CD4-positive, alpha-beta T cell treated with Interferon alpha-2 for 1 hour (primary cell): ENCODE results near the gene KIF18A.
"Not testable (repeated sequence)": the region's sequence is repeated elsewhere in the genome, so short reads cannot be mapped to it uniquely, and the experiment has no call there.

ENCODE experiments used
- DNase-seq, 2 donors: peaks; one replicate each; pipeline ENCODE4 v3.0.0-alpha.2; 2020 to 2022

Gene KIF18A

DNA sequence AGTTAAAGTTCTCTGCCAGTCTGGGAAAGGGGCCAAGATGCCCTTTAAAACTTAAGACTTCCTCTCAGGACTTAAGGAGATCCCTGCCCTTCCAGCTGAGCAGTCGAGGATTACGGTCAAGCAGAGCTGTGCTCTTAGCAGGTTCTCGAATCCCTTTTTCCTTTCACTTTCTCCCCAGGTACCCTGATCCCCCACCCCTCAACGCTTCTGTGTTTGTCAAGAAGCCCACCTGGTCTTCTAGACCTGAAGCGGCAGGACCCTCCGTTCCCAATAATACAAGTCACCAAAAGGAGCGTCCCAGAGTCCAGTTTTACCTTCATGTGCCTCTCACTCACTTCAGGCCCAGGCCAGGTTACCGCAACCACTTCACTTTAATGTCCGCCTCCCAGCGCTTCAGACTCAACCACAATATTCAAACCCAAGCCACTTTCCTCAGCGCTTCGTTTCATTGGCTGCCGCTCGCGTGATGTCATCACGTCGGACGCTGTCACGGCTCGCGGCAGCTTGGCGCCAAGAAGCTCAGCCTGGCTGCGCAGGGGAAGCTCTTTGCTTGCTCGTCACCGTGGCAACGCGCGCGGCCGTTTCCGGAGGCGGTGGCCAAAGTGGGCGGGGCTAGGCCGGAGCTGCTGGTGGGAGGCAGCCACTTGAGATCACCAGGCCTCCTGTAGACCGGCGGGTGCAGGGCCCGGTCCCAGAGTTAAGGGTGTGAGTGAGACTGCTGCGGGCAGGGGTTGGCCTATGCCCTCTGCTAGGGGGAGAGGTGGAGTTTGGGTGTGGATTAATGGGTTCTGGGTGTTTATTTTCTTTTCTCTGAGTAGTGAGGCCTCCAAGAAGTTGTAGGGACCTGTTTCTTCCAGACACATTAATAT is at the start of gene KIF18A, which contains the start of gene METTL15:
Gene KIF18A, minus strand, starts transcription at position 407 of the 869 bp plus-strand sequence. CDS start 10,209 bp downstream, outside the sequence.
Gene METTL15, plus strand, starts transcription at position 639 of the 869 bp plus-strand sequence. CDS start 4,947 bp downstream, outside the sequence.
- peak; percentile 98 for DNase-seq

DNA sequence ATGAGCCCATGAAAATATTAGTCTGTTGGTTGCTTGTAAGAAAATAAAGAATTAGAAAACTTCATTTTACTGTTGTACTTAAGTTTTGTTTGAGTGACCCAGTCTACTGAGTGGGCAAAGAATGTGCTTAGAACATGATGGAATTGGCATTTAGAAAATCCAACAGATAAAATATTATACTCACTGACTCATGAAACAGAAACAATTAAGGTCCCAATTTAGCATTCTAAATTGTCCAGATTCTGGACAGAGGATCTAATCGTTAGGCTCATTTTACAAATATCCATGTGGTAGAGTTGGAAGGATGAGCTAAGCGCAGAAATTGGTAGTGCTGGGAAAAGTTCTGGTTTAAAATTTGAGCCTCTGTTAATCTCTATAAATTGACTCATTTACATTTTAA is 45.6 kb upstream of the KIF18A start:
- DNase-seq, result no peak

- DNase-seq, result no peak
Observed at GRCh38 chr11:28152743-28153142, 44.8 kb upstream of the KIF18A start.

- no peak for DNase-seq
Observed at GRCh38 chr11:28146123-28146751, 38.3 kb upstream of the KIF18A start.

DNA sequence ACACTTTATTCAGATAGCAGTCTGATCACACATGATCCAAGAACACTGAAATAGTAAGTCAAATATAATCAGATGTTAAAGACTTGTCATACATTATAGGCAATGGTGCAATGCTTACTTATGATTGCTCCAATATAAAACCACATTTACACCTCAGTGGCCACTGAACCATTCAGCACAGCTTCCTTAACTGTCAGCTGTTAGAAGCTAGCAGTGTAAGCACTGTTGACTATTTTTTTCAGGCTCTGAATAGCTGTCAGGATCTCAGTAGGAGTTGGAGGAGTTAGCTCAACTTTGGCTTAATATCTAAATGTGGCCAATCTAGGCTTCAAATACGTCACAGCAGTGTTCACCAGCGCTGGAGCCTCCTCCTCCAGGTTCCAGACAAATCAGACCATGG is 36.9 kb upstream of the KIF18A start:
- no peak for DNase-seq

- no peak for DNase-seq
Observed at GRCh38 chr11:28142724-28143123, 34.8 kb upstream of the KIF18A start.

GRCh38 chr11:28140689-28141455 is 32.9 kb upstream of the KIF18A start:
- DNase-seq, result no peak

DNA sequence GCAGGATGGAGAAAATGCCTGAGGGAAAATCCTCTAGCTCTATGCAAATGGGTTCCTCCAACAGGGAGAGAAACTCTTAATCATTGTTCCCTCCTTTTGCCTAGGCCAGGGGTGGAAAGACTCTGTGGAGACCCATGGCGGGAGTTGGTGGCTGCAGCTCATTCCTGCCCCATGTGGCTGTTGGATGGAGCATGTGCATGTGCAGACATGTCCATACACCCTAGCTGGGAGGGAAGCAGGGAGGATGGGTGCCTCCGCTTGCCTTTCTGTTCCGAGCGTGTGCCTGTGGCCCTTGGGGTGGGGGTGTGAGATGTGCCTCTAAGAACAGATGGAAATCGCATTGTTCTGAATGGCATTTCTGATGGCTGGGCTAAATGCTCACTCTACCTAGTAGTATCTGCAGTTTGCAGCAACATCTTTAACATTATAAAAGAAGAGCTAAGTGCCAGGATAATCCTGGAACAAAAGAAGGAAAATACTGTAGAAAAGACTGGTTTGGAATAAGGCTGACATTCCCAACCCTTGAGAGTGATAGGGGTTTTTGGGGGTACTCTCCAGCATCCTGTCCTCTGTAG is 32.0 kb upstream of the KIF18A start:
- DNase-seq, result no peak

DNA sequence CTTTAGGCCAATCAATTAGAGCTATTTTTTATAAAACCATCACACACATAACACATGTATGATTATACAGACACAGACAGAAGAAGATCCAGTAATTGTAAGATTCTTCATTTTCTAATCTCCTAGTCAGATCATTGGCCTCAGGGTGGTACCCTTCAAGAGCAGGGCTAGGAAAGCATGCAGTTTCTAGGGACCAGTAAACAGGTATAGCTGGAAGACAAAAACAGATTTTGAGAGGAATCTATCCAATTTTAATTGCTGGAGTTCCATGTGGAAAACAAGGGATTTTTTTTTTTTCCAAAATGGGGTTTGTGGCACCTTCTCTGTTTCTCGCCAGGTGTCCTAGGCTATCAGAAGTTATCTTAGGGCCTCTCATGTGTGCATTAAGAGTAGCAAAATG is 29.9 kb upstream of the KIF18A start:
- DNase-seq, result no peak

DNA sequence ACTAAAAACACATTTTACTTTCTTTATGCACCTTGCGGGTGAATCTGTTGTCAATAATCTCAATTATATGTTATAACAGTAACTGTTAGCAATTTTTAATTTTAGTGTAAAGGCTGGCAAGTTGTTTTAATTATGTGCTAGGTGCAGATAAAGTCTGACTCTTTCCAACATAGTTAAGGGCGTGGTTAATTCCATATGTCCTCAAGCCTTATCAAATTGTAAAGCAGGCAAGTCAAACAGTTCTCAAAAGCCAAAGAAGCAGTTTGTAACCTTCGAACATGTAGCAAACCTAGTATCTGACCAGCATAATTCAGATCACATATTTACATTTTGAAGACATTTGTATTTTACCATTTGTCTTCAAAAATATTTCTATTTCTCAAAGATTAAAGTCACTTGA is 29.4 kb upstream of the KIF18A start:
- DNase-seq, result no peak

- DNase-seq, result not testable (repeated sequence)
Observed at GRCh38 chr11:28136157-28136556, 28.2 kb upstream of the KIF18A start.

DNA sequence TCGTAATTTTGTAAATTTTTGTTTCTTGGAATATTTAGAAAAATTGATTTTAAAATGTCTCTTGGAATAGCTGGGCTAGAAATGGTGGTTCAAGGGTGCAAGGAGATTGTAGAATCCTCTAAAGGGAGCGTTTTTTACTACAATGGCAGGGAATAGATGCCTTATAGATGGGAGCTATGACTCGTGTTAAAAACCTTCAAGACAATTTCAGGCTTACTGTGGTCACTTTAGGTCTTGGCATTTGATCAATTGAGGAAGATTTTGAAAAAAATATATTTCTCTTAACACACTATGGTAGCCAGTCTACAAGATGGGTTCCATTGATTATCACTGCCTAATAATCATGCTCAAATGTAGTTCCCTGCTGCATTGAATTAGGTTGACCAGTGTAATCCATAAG is 25.2 kb upstream of the KIF18A start:
- no peak for DNase-seq

- DNase-seq, result no peak
Observed at GRCh38 chr11:28132548-28132947, 24.6 kb upstream of the KIF18A start.

DNA sequence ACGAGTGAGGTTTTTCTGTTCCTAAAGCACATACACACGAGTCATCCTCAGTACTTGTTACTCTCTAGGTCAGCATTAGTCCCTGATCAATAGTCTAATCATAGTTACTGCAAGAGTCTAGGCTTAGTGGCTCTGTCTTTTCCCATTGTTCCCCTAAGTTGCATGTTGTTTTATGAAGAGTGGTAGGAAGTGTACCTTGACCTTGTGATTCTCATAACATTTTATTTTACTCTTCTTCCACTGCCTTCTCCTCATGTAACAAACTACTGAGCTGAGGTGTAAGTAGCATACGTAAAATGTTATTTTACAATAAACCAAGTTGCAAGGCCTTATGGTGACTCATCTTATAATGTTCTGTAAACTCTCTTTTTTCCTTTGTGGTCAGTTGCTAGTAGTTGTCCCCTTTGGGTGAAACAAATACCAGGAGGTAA is 15.2 kb upstream of the KIF18A start:
- no peak for DNase-seq

GRCh38 chr11:28117712-28118111 is 9.8 kb upstream of the KIF18A start:
- DNase-seq, result no peak

- DNase-seq, result no peak
Observed at GRCh38 chr11:28114731-28115130, 6.8 kb upstream of the KIF18A start.

GRCh38 chr11:28114116-28114515 is 6.2 kb upstream of the KIF18A start:
- DNase-seq, result no peak

DNA sequence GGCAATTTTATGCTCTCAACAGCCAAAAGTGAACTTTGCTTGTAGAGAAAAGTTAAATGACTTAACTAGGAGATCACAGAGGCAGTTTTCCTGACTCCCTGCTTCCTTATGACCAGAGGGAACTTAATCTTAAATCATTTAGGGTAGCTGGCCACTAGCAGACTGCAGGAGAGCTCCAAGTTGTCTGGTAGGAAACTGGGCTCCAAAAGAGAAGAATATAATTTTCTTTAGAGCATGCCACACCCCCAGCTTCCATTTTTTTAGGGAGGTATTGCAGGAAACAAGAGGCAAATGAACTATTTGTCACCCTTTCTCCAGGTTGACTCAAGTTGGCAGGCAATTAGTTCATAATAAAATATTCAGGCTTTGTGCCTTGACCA is 2.9 kb upstream of the KIF18A start:
- DNase-seq, result no peak

DNA sequence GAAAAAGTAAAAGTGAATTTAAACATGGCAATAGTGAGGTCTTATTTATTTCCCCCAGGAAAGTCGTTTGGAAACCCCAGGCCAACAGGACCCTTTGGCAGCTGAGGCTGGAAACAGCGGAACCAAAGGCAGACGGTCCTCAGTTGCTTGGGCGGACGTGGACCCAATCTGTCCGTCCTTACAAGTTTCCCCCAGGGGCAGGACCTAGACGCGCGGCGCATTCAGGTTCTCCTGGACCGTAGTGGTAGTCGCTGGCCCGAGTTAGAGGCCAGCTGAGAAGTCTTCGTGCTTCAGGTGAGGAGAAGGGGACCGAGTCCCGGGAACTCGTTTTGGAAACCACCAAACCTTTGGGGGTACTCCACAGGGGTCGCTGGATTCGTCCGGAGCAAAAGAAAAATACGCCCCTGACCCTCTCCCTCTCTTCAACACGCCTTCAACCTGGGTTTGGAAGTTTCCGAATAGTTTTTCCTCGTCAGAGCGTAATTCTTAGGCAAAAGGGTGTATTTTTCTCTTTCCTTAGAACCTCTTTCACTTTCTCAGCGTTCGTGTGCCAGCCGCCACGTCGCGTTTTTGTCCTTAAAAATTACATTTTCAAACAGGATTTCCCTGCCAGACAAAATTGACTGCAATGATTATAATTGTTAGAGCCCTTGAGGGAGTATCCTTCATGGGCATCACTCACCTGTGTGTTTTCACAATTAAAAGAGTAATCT is 2.3 kb upstream of the KIF18A start:
- peak; percentile 57 to 71 for DNase-seq

DNA sequence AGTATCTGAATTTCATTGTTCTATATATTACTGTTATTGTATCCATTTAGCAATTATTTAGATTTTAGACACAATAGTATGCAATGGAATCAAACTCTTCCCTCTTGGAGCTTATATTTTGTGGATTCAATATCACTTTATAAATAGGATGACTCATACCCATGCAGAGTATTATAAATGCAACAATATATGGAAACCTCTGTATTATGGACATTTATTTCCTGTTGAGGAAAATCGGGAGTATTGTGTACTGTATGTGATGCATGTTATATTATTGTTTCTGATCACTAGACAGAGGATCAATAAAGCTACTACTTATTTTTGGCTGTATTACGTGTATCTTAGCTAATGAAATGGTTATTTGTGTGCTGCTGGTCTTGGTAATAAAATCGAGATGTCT is 1.0 kb upstream of the KIF18A start:
- no peak for DNase-seq

DNA sequence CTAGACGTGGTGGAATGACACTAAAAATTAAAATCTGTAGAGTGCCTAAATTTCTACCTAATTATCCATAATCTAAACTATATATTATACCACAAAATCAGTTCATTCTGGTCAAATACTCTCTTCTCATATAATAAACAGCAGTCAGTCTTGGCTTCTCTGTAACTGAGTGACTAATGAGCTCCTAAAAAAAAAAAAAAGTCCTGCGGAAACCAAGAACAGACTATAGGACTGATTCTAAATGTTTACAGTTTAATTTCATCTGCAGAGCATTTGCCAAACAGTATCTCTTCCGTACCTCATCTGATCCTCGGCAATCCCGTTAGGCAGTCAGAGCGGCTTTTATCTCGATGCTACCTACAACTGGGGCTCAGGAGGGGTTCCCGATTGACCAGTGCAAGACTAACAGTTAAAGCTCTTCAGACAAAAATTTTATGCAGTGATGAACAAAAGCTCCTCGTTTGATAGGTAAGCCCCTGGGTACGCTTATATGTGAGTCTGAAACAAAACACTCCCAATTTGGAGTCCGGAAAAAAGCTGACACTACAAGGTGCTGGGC is 686 bp downstream of the KIF18A start:
- peak in 1 of 2 donors; percentile 34 for DNase-seq
